ENCODE results near the gene MMP14. TPM values are rescaled to one million over a fixed set of nuclear protein-coding genes. Genes with fewer than 3 reads are reported as not detected.

Gene MMP14
- total RNA-seq, 1 experiment from 2014 or later, result 94.4 TPM

DNA sequence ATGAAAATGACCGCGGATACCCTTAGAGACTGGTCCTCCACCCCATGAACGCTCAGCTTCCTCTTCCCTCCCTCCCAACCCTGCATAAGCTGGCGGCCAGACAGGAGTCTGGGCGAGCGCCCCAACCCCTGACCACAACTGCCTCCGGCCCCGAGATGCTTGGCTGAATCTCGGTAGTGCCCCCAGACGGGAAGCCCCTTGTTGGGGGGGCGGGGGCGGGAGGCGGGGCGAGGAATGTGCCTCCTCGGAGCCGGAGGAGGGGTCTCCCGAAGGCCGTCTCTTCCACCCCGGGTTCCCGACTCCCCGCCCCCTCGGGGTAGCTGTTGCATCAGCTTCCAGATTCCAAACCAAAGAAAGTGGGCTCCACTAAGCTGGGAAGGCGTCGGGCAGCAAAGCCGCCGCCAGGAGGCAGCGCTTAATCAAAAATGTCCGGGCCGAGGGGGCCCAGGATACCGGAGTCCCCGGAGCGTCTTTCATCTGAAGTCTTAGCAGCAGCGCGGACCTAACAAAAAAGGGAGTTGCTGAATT, 13.8 kb upstream of the MMP14 start (continued):
- TF ChIP-seq ATF2 (CRISPR knock-in tag; IDR thresholded peaks at IDR 0.05; ENCODE audit: borderline replicate concordance, low read depth) (no peak), CBFB (CRISPR knock-in tag; IDR thresholded peaks at IDR 0.05; ENCODE audit: low read depth) (no peak), SOX15 (CRISPR knock-in tag; IDR thresholded peaks at IDR 0.05) (no peak), AFF4 (CRISPR knock-in tag; IDR thresholded peaks at IDR 0.05; ENCODE audit: borderline replicate concordance) (no peak), ZNF281 (CRISPR knock-in tag; IDR thresholded peaks at IDR 0.05) (no peak), ETV6 (CRISPR knock-in tag; IDR thresholded peaks at IDR 0.05) (no peak), ZNF263 (CRISPR knock-in tag; IDR thresholded peaks at IDR 0.05; ENCODE audit: low read depth) (no peak), NR3C1 (CRISPR knock-in tag; conservative IDR thresholded peaks at IDR 0.05; ENCODE audit: low read depth) (no peak), PRDM15 (CRISPR knock-in tag; IDR thresholded peaks at IDR 0.05) (no peak), EMX1 (CRISPR knock-in tag; IDR thresholded peaks at IDR 0.05) (no peak), GTF2I (CRISPR knock-in tag; conservative IDR thresholded peaks at IDR 0.05) (no peak), SP1 (CRISPR knock-in tag; conservative IDR thresholded peaks at IDR 0.05) (no peak), ZNF423 (CRISPR knock-in tag; IDR thresholded peaks at IDR 0.05) (peak; percentile 75; the same call in 1 of the 2 replicates), FOXP1 (CRISPR knock-in tag; IDR thresholded peaks at IDR 0.05; ENCODE audit: borderline replicate concordance) (no peak), ATF1 (CRISPR knock-in tag; IDR thresholded peaks at IDR 0.05) (no peak), ATF3 (CRISPR knock-in tag; conservative IDR thresholded peaks at IDR 0.05) (0 out of 2 replicates have a peak, but pooled peaks have one; percentile 67), E2F5 (CRISPR knock-in tag; IDR thresholded peaks at IDR 0.05) (no peak)
- TF ChIP-seq, protein P1, sequence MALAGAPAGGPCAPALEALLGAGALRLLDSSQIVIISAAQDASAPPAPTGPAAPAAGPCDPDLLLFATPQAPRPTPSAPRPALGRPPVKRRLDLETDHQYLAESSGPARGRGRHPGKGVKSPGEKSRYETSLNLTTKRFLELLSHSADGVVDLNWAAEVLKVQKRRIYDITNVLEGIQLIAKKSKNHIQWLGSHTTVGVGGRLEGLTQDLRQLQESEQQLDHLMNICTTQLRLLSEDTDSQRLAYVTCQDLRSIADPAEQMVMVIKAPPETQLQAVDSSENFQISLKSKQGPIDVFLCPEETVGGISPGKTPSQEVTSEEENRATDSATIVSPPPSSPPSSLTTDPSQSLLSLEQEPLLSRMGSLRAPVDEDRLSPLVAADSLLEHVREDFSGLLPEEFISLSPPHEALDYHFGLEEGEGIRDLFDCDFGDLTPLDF (CRISPR knock-in tag; IDR thresholded peaks at IDR 0.05), result no peak
- TF ChIP-seq, protein P2, sequence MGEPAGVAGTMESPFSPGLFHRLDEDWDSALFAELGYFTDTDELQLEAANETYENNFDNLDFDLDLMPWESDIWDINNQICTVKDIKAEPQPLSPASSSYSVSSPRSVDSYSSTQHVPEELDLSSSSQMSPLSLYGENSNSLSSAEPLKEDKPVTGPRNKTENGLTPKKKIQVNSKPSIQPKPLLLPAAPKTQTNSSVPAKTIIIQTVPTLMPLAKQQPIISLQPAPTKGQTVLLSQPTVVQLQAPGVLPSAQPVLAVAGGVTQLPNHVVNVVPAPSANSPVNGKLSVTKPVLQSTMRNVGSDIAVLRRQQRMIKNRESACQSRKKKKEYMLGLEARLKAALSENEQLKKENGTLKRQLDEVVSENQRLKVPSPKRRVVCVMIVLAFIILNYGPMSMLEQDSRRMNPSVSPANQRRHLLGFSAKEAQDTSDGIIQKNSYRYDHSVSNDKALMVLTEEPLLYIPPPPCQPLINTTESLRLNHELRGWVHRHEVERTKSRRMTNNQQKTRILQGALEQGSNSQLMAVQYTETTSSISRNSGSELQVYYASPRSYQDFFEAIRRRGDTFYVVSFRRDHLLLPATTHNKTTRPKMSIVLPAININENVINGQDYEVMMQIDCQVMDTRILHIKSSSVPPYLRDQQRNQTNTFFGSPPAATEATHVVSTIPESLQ (CRISPR knock-in tag; IDR thresholded peaks at IDR 0.05), result no peak

All from WTC11 (cell line).